ENCODE results near the gene THSD4. TPM values are rescaled to one million over a fixed set of nuclear protein-coding genes. Genes with fewer than 3 reads are reported as not detected.

Gene THSD4
- total and polyA plus RNA-seq, 2 donors (not counting 1 experiment from before 2014, with no cell fraction given) = 43.1 to 95.5 TPM

DNA sequence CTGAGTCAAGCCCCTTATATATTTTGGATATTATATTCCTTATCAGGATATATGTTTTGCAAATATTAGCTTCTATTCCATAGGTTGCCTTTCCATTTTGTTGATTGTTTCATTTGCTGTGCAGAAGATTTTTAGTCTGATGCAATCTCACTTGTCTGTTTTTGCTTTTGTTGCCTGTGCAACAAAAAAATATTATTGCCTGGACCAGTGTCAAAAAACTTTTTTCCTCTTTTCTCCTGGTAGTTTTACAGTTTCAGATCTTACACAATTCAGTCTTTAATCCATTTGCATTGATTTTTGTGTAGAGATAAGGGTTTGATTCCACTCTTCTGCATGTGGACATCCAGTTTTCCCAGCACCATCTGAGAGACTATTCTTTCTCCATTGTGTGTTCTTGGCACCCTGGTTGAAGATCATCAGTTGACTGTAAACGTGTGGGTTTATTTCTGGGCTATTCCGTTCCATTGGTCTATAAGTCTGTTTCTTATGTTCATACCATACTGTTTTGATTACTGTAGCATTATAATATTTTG is 466.2 kb downstream of the THSD4 start:
- DNase-seq (ENCODE audit: low read depth in 2 of 2) = peak in 1 of 2 donors; percentile 16
- Histone ChIP-seq H4K20me1 (ENCODE audit: control insufficient read depth, extremely low read depth, insufficient read depth, low read length) (no peaks in the 10 kb centered on the region), H3K9ac (ENCODE audit: insufficient read depth, low read length) (no peak overlapping the region), H3K4me3 (replicated peaks in 1 of 4; ENCODE audit: control extremely low read depth in 1 of 4, insufficient read depth in 1 of 4, low read depth in 3 of 4, low read length in 4 of 4) (no peak overlapping the region), H3K9me3 (ENCODE audit: control insufficient read depth, insufficient read depth, low read depth, low read length) (no peaks in the 10 kb centered on the region), H3K4me2 (ENCODE audit: extremely low read depth, insufficient read depth, low read length) (no peak overlapping the region), H3K4me1 (ENCODE audit: control insufficient read depth, extremely low read depth, insufficient read depth, low read length) (no peaks in the 10 kb centered on the region), H3K27ac (ENCODE audit: insufficient read depth, low read length) (no peak overlapping the region), H3K36me3 (ENCODE audit: control insufficient read depth, insufficient read depth, low read length) (no peaks in the 10 kb centered on the region), H3K79me2 (ENCODE audit: control insufficient read depth, insufficient read depth, low read length) (no peaks in the 10 kb centered on the region), H3K27me3 (ENCODE audit: control insufficient read depth, insufficient read depth, low read length) (no peaks in the 10 kb centered on the region), H2AFZ (ENCODE audit: low read length) (no peak overlapping the region)
- TF ChIP-seq, protein P1, sequence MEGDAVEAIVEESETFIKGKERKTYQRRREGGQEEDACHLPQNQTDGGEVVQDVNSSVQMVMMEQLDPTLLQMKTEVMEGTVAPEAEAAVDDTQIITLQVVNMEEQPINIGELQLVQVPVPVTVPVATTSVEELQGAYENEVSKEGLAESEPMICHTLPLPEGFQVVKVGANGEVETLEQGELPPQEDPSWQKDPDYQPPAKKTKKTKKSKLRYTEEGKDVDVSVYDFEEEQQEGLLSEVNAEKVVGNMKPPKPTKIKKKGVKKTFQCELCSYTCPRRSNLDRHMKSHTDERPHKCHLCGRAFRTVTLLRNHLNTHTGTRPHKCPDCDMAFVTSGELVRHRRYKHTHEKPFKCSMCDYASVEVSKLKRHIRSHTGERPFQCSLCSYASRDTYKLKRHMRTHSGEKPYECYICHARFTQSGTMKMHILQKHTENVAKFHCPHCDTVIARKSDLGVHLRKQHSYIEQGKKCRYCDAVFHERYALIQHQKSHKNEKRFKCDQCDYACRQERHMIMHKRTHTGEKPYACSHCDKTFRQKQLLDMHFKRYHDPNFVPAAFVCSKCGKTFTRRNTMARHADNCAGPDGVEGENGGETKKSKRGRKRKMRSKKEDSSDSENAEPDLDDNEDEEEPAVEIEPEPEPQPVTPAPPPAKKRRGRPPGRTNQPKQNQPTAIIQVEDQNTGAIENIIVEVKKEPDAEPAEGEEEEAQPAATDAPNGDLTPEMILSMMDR (conservative IDR thresholded peaks at IDR 0.05 in 1 of 2, IDR thresholded peaks at IDR 0.05 in 1 of 2; ENCODE audit: low read depth in 1 of 2, low read length in 2 of 2) = no peak
- no peak for TF ChIP-seq EZH2 (IDR thresholded peaks at IDR 0.05; ENCODE audit: low read length, missing control alignments)

DNA sequence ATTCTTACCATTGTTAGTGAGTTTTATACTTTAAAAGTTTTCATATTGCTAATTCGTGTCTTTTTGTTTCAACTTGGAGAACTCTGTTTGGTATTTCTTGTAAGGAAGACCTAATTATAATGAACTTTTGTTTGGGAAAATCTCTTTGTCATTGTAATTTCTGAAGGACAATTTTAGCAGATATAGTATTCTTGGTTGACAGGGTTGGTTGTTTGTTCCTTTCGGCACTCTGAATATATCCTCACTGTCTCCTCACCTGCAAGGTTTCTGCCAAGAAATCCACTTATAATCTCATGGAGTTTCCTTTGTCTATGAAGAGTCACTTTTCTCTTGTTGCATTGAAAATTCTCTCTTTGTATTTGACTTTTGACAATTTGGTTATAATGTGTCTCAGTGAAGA is 469.9 kb downstream of the THSD4 start:
- no peak overlapping the region for H3K4me3 ChIP-seq (replicated peaks in 1 of 4; ENCODE audit: control extremely low read depth in 1 of 4, insufficient read depth in 1 of 4, low read depth in 3 of 4, low read length in 4 of 4)
- H3K9ac ChIP-seq (ENCODE audit: insufficient read depth, low read length) = no peak overlapping the region
- no peak for DNase-seq (ENCODE audit: low read depth in 2 of 2)
- H3K36me3 ChIP-seq (ENCODE audit: control insufficient read depth, insufficient read depth, low read length) = no peaks in the 10 kb centered on the region
- H3K27me3 ChIP-seq (ENCODE audit: control insufficient read depth, insufficient read depth, low read length) = no peaks in the 10 kb centered on the region
- H3K4me1 ChIP-seq (ENCODE audit: control insufficient read depth, extremely low read depth, insufficient read depth, low read length) = peaks cover 6% of the 10 kb centered on the region
- H2AFZ ChIP-seq (ENCODE audit: low read length) = no peak overlapping the region
- no peaks in the 10 kb centered on the region for H3K79me2 ChIP-seq (ENCODE audit: control insufficient read depth, insufficient read depth, low read length)
- TF ChIP-seq, protein P1 (conservative IDR thresholded peaks at IDR 0.05 in 1 of 2, IDR thresholded peaks at IDR 0.05 in 1 of 2; ENCODE audit: low read depth in 1 of 2, low read length in 2 of 2) = no peak
- no peak for TF ChIP-seq EZH2 (IDR thresholded peaks at IDR 0.05; ENCODE audit: low read length, missing control alignments)
- no peak overlapping the region for H3K27ac ChIP-seq (ENCODE audit: insufficient read depth, low read length)
- no peaks in the 10 kb centered on the region for H3K9me3 ChIP-seq (ENCODE audit: control insufficient read depth, insufficient read depth, low read depth, low read length)
- H4K20me1 ChIP-seq (ENCODE audit: control insufficient read depth, extremely low read depth, insufficient read depth, low read length) = no peaks in the 10 kb centered on the region
- H3K4me2 ChIP-seq (ENCODE audit: extremely low read depth, insufficient read depth, low read length) = no peak overlapping the region

- Histone ChIP-seq H3K27ac (ENCODE audit: insufficient read depth, low read length) (no peak overlapping the region), H3K4me1 (ENCODE audit: control insufficient read depth, extremely low read depth, insufficient read depth, low read length) (peaks cover 6% of the 10 kb centered on the region), H3K4me3 (replicated peaks in 1 of 4; ENCODE audit: control extremely low read depth in 1 of 4, insufficient read depth in 1 of 4, low read depth in 3 of 4, low read length in 4 of 4) (no peak overlapping the region), H3K79me2 (ENCODE audit: control insufficient read depth, insufficient read depth, low read length) (no peaks in the 10 kb centered on the region), H2AFZ (ENCODE audit: low read length) (no peak overlapping the region), H3K9me3 (ENCODE audit: control insufficient read depth, insufficient read depth, low read depth, low read length) (no peaks in the 10 kb centered on the region), H3K27me3 (ENCODE audit: control insufficient read depth, insufficient read depth, low read length) (no peaks in the 10 kb centered on the region), H3K36me3 (ENCODE audit: control insufficient read depth, insufficient read depth, low read length) (no peaks in the 10 kb centered on the region), H3K9ac (ENCODE audit: insufficient read depth, low read length) (no peak overlapping the region), H4K20me1 (ENCODE audit: control insufficient read depth, extremely low read depth, insufficient read depth, low read length) (no peaks in the 10 kb centered on the region), H3K4me2 (ENCODE audit: extremely low read depth, insufficient read depth, low read length) (no peak overlapping the region)
- TF ChIP-seq, protein P1 (conservative IDR thresholded peaks at IDR 0.05 in 1 of 2, IDR thresholded peaks at IDR 0.05 in 1 of 2; ENCODE audit: low read depth in 1 of 2, low read length in 2 of 2) = no peak
- TF ChIP-seq EZH2 (IDR thresholded peaks at IDR 0.05; ENCODE audit: low read length, missing control alignments) = no peak
- no peak for DNase-seq (ENCODE audit: low read depth in 2 of 2)
These were observed 471.2 kb downstream of the THSD4 start for GRCh38 chr15:71586463-71586862.

Measured in fibroblast of lung (primary cell).